Cardiac muscle cell (in vitro differentiated cells and primary cell): ENCODE results near the gene LDHD. TPM values are rescaled to one million over a fixed set of nuclear protein-coding genes. Genes with fewer than 3 reads are reported as not detected.

Experiments
- DNase-seq, 2 donors: peaks; one replicate each; pipeline versions ENCODE4 v3.0.0 to v3.0.0-alpha.2; 2010 to 2017; ENCODE audit warnings: low read depth in 1 of 2, low spot score in 1 of 2
- H3K27ac ChIP-seq: fragments of 200-600 bp; sonication (generic); 2 replicates; pipeline ENCODE4 v1.5.1; 2016
- H3K27me3 ChIP-seq: fragments of 200-600 bp; sonication (generic); 2 replicates; pipeline ENCODE4 v1.6.0; 2016; ENCODE audit warnings: control low read depth
- H3K36me3 ChIP-seq: fragments of 200-600 bp; sonication (generic); 2 replicates; pipeline ENCODE4 v1.5.1; 2016; ENCODE audit warnings: control low read depth
- H3K4me1 ChIP-seq: fragments of 200-600 bp; sonication (generic); 2 replicates; pipeline ENCODE4 v1.8.1; 2017; ENCODE audit warnings: low read depth, mild to moderate bottlenecking, mixed run types
- H3K4me3 ChIP-seq: fragments of 200-600 bp; sonication (generic); 2 replicates; pipeline ENCODE4 v1.5.1; 2016; ENCODE audit warnings: mild to moderate bottlenecking
- H3K9me3 ChIP-seq: fragments of 200-600 bp; sonication (generic); 2 replicates; pipeline ENCODE4 v1.5.1; 2017; ENCODE audit warnings: low read depth, mild to moderate bottlenecking, control low read depth
- CTCF ChIP-seq: IDR thresholded peaks from 2 replicates; pipeline ENCODE4 v1.5.1; 2012; ENCODE audit warnings: low read depth, mild to moderate bottlenecking, low read length
- polyA plus RNA-seq: library from polyadenylated mRNA; unstranded; fragments of >200 nt; fragmentation: Nextera tagmentation; extraction: Ambion mirVana; gene quantifications from 2 replicates; pipeline ENCODE4 v1.2.1, GENCODE V29; 2016
- total RNA-seq: library from RNA; depleted of rRNA; stranded (reverse); fragments of >200 nt; gene quantifications from 2 replicates; pipeline ENCODE4 v1.2.3, GENCODE V29; 2016

Gene LDHD
- total and polyA plus RNA-seq, 2 experiments from 2014 or later: 6.0 to 12.2 TPM

GRCh38 chr16:75078886-75079285 lies 37.7 kb downstream of the LDHD start:
- TF ChIP-seq CTCF: no peak
- Histone ChIP-seq H3K36me3 (no peaks in the 10 kb centered on the region), H3K4me3 (no peak overlapping the region), H3K4me1 (peaks cover 8% of the 10 kb centered on the region), H3K27me3 (no peaks in the 10 kb centered on the region), H3K27ac (no peak overlapping the region), H3K9me3 (no peaks in the 10 kb centered on the region)
- no peak for DNase-seq

- no peaks in the 10 kb centered on the region for H3K4me1 ChIP-seq
- DNase-seq: no peak
- H3K9me3 ChIP-seq: no peaks in the 10 kb centered on the region
- H3K27me3 ChIP-seq: no peaks in the 10 kb centered on the region
- no peak overlapping the region for H3K27ac ChIP-seq
- H3K36me3 ChIP-seq: no peaks in the 10 kb centered on the region
- no peak overlapping the region for H3K4me3 ChIP-seq
- no peak for TF ChIP-seq CTCF
These were observed 40.8 kb downstream of the LDHD start for GRCh38 chr16:75075688-75076268.

GRCh38 chr16:75074920-75075687 lies 41.5 kb downstream of the LDHD start:
- H3K36me3 ChIP-seq: no peaks in the 10 kb centered on the region
- no peak overlapping the region for H3K27ac ChIP-seq
- no peak overlapping the region for H3K4me3 ChIP-seq
- no peaks in the 10 kb centered on the region for H3K4me1 ChIP-seq
- peak in 1 of 2 donors; percentile 82 for DNase-seq
- H3K27me3 ChIP-seq: no peaks in the 10 kb centered on the region
- TF ChIP-seq CTCF: no peak
- H3K9me3 ChIP-seq: no peaks in the 10 kb centered on the region

- no peak for TF ChIP-seq CTCF
- H3K4me3 ChIP-seq: no peak overlapping the region
- no peaks in the 10 kb centered on the region for H3K27me3 ChIP-seq
- H3K27ac ChIP-seq: no peak overlapping the region
- H3K36me3 ChIP-seq: no peaks in the 10 kb centered on the region
- no peaks in the 10 kb centered on the region for H3K4me1 ChIP-seq
- no peak for DNase-seq
- no peaks in the 10 kb centered on the region for H3K9me3 ChIP-seq
These were observed 42.2 kb downstream of the LDHD start for GRCh38 chr16:75074304-75074793.

GRCh38 chr16:75073545-75074303 lies 42.9 kb downstream of the LDHD start:
- DNase-seq: peak in 1 of 2 donors; percentile 16
- H3K27me3 ChIP-seq: no peaks in the 10 kb centered on the region
- H3K4me3 ChIP-seq: no peak overlapping the region
- H3K36me3 ChIP-seq: no peaks in the 10 kb centered on the region
- no peaks in the 10 kb centered on the region for H3K9me3 ChIP-seq
- H3K4me1 ChIP-seq: no peaks in the 10 kb centered on the region
- TF ChIP-seq CTCF: no peak
- H3K27ac ChIP-seq: no peak overlapping the region
